GM12878 (cell line): ENCODE measurements around the gene LHFPL2. TPM values are rescaled to one million over a fixed set of nuclear protein-coding genes. Genes with fewer than 3 reads are reported as not detected.

Source experiments
- BHLHE40 ChIP-seq, 2 experiments: fragments of 450-650 bp in 1 of 2; IDR thresholded peaks; 2 replicates each; pipeline ENCODE4 v1.6.1; 2011 to 2017; ENCODE audit warnings: low read depth in 2 of 2, borderline replicate concordance in 1 of 2, improper control_type of control experiment in 1 of 2, low read length in 1 of 2, mild to moderate bottlenecking in 1 of 2
- CHD2 ChIP-seq: IDR thresholded peaks from 2 replicates; pipeline ENCODE4 v1.6.1; 2011; ENCODE audit warnings: low read depth, low read length, improper control_type of control experiment, borderline replicate concordance
- EGR1 ChIP-seq, 2 experiments: IDR thresholded peaks; 1 replicate in 1 of 2; 2 replicates in 1 of 2; pipeline ENCODE4 v1.6.1; 2011 to 2012; ENCODE audit warnings: low read depth in 2 of 2, low read length in 2 of 2, borderline replicate concordance in 1 of 2, mild to moderate bottlenecking in 1 of 2, moderate library complexity in 1 of 2
- ESRRA ChIP-seq: IDR thresholded peaks from 2 replicates; pipeline ENCODE4 v1.6.1; 2012; ENCODE audit warnings: mild to moderate bottlenecking, low read length, improper control_type of control experiment
- HDGF ChIP-seq: fragments of 450-650 bp; IDR thresholded peaks from 2 replicates; pipeline ENCODE4 v1.6.1; 2016; ENCODE audit warnings: antibody characterized with exemption
- NFYA ChIP-seq: IDR thresholded peaks from 2 replicates; pipeline ENCODE4 v1.6.1; 2011; ENCODE audit warnings: low read depth, mild to moderate bottlenecking, low read length, improper control_type of control experiment, borderline replicate concordance
- NKRF ChIP-seq: fragments of 450-650 bp; conservative IDR thresholded peaks from 2 replicates; pipeline ENCODE4 v1.6.1; 2017; ENCODE audit warnings: mild to moderate bottlenecking, moderate library complexity
- NR2F1 ChIP-seq: fragments of 450-650 bp; conservative IDR thresholded peaks from 2 replicates; pipeline ENCODE4 v1.6.1; 2017; ENCODE audit warnings: mild to moderate bottlenecking
- SIX5 ChIP-seq: IDR thresholded peaks from 2 replicates; pipeline ENCODE4 v1.6.1; 2011; ENCODE audit warnings: mild to moderate bottlenecking, low read depth, low read length, moderate library complexity; ENCODE audit not compliant: severe bottlenecking
- SMARCA5 ChIP-seq: fragments of 450-650 bp; IDR thresholded peaks from 2 replicates; pipeline ENCODE4 v1.6.1; 2017; ENCODE audit warnings: mild to moderate bottlenecking
- WRNIP1 ChIP-seq: IDR thresholded peaks from 2 replicates; pipeline ENCODE4 v1.6.1; 2011; ENCODE audit warnings: low read depth, low read length, improper control_type of control experiment, borderline replicate concordance
- ZNF217 ChIP-seq: fragments of 450-650 bp; IDR thresholded peaks from 2 replicates; pipeline ENCODE4 v1.6.1; 2017; ENCODE audit warnings: antibody characterized with exemption, mild to moderate bottlenecking
- polyA plus RNA-seq, 11 experiments: library from polyadenylated mRNA; depleted of rRNA in 4 of 11; unstranded in 6 of 11; stranded (reverse) in 5 of 11; fragments of >200 nt; fragmentation: Nextera tagmentation in 4 of 11; fragmentation: Illumina TruSeq in 1 of 11; extraction: Ambion mirVana in 4 of 11; extraction: Trizol in 1 of 11; gene quantifications; 1 replicate in 1 of 11; 2 replicates in 10 of 11; pipeline versions ENCODE4 v1.2.1 to v1.2.3, GENCODE V29; 2011 to 2016; ENCODE audit warnings: inconsistent platforms in 2 of 11, missing spikeins in 2 of 11, low read depth in 1 of 11
- total RNA-seq, 4 experiments: library from RNA; depleted of rRNA in 3 of 4; stranded (reverse); fragments of >200 nt in 3 of 4; fragmentation: Illumina TruSeq in 1 of 4; extraction: Trizol in 1 of 4; gene quantifications; 2 replicates each; pipeline versions ENCODE4 v1.2.1 to v1.2.3, GENCODE V29; 2013 to 2021
- TF ChIP-seq, protein P1 (sequence below): fragments of 450-650 bp; formaldehyde crosslinking; IDR thresholded peaks from 2 replicates; pipeline ENCODE4 v1.5.0; 2022; ENCODE audit warnings: mild to moderate bottlenecking, missing genetic modification characterization
- TF ChIP-seq, protein P2 (sequence below): IDR thresholded peaks from 2 replicates; pipeline ENCODE4 v1.6.1; 2012; ENCODE audit warnings: improper control_type of control experiment, low read depth, low read length; ENCODE audit not compliant: insufficient replicate concordance

The LHFPL2 gene
- total and polyA plus RNA-seq, 10 of the 15 experiments (the other 5 are each of a cell fraction or from before 2014, with no cell fraction given): 4.1 to 21.8 (median 12.5) TPM

- TF ChIP-seq NKRF (0 out of 2 replicates have a peak, but pooled peaks have one; percentile 38), ESRRA (no peak), NR2F1 (no peak), NFYA (no peak), CHD2 (no peak), EGR1 (IDR thresholded peaks at IDR 0.05; ENCODE audit: borderline replicate concordance in 1 of 2, low read depth in 2 of 2, low read length in 2 of 2) (no peak), WRNIP1 (no peak), SIX5 (no peak), SMARCA5 (peak; percentile 46; the same call in 1 of the 2 replicates), BHLHE40 (IDR thresholded peaks at IDR 0.05; ENCODE audit: borderline replicate concordance in 1 of 2, low read depth in 2 of 2, low read length in 1 of 2) (peak; percentile 35 to 49; a peak in 2 of 4 replicates), ZNF217 (no peak), HDGF (peak; percentile 64; the same call in 1 of the 2 replicates)
- TF ChIP-seq, protein P1, sequence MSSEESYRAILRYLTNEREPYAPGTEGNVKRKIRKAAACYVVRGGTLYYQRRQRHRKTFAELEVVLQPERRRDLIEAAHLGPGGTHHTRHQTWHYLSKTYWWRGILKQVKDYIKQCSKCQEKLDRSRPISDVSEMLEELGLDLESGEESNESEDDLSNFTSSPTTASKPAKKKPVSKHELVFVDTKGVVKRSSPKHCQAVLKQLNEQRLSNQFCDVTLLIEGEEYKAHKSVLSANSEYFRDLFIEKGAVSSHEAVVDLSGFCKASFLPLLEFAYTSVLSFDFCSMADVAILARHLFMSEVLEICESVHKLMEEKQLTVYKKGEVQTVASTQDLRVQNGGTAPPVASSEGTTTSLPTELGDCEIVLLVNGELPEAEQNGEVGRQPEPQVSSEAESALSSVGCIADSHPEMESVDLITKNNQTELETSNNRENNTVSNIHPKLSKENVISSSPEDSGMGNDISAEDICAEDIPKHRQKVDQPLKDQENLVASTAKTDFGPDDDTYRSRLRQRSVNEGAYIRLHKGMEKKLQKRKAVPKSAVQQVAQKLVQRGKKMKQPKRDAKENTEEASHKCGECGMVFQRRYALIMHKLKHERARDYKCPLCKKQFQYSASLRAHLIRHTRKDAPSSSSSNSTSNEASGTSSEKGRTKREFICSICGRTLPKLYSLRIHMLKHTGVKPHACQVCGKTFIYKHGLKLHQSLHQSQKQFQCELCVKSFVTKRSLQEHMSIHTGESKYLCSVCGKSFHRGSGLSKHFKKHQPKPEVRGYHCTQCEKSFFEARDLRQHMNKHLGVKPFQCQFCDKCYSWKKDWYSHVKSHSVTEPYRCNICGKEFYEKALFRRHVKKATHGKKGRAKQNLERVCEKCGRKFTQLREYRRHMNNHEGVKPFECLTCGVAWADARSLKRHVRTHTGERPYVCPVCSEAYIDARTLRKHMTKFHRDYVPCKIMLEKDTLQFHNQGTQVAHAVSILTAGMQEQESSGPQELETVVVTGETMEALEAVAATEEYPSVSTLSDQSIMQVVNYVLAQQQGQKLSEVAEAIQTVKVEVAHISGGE (CRISPR knock-in tag): no peak
- TF ChIP-seq, protein P2, sequence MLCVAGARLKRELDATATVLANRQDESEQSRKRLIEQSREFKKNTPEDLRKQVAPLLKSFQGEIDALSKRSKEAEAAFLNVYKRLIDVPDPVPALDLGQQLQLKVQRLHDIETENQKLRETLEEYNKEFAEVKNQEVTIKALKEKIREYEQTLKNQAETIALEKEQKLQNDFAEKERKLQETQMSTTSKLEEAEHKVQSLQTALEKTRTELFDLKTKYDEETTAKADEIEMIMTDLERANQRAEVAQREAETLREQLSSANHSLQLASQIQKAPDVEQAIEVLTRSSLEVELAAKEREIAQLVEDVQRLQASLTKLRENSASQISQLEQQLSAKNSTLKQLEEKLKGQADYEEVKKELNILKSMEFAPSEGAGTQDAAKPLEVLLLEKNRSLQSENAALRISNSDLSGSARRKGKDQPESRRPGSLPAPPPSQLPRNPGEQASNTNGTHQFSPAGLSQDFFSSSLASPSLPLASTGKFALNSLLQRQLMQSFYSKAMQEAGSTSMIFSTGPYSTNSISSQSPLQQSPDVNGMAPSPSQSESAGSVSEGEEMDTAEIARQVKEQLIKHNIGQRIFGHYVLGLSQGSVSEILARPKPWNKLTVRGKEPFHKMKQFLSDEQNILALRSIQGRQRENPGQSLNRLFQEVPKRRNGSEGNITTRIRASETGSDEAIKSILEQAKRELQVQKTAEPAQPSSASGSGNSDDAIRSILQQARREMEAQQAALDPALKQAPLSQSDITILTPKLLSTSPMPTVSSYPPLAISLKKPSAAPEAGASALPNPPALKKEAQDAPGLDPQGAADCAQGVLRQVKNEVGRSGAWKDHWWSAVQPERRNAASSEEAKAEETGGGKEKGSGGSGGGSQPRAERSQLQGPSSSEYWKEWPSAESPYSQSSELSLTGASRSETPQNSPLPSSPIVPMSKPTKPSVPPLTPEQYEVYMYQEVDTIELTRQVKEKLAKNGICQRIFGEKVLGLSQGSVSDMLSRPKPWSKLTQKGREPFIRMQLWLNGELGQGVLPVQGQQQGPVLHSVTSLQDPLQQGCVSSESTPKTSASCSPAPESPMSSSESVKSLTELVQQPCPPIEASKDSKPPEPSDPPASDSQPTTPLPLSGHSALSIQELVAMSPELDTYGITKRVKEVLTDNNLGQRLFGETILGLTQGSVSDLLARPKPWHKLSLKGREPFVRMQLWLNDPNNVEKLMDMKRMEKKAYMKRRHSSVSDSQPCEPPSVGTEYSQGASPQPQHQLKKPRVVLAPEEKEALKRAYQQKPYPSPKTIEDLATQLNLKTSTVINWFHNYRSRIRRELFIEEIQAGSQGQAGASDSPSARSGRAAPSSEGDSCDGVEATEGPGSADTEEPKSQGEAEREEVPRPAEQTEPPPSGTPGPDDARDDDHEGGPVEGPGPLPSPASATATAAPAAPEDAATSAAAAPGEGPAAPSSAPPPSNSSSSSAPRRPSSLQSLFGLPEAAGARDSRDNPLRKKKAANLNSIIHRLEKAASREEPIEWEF: no peak
These were observed 7.7 kb downstream of the LHFPL2 start (continued) for GRCh38 chr5:78640662-78641474.
